ENCODE measurements around the gene C18orf54.

Gene C18orf54

GRCh38 chr18:54357082-54357659 lies 535 bp upstream of the C18orf54 start:
- TF ChIP-seq CTCF (IDR thresholded peaks at IDR 0.05; ENCODE audit: low read depth, low read length), result no peak
- DNase-seq, result no peak
- H3K27ac ChIP-seq, result peak overlapping the region; percentile 85
- H3K4me3 ChIP-seq (ENCODE audit: low read depth, low read length), result peak overlapping the region; percentile 83
- no peaks in the 10 kb centered on the region for H3K27me3 ChIP-seq (ENCODE audit: insufficient read depth, low read depth, severe bottlenecking)
- peaks cover 4% of the 10 kb centered on the region for H3K36me3 ChIP-seq
- no peaks in the 10 kb centered on the region for H3K9me3 ChIP-seq (ENCODE audit: severe bottlenecking)

DNA sequence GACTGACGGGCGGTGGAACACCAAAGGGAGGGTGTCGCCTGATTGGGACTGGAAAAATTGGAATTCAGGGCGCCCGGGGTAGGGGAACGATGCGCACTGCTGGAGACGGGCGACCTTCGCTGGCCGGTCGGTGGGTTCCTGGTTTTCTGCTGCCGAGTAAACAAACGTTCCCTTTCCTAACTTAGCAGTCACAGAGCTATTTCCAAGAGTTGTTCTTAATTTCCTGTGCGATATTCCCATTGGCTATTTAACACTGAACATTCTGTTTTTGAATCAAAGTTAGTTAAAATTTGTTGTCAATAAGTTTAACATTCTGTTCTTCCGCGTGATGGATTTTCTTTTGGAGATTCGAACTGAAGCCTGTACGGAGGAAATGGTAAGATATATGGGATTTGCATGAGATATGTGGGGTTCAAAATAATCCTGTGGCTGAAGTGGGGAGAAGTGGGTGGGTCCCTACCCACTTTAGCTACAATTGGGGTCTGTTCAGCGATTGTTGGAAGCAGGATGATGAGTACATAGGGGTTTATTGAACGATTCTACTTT lies 862 bp downstream of the C18orf54 start:
- Histone ChIP-seq H3K27ac (peak overlapping the region; percentile 85), H3K4me3 (ENCODE audit: low read depth, low read length) (peak overlapping the region; percentile 83), H3K27me3 (ENCODE audit: insufficient read depth, low read depth, severe bottlenecking) (no peaks in the 10 kb centered on the region), H3K9me3 (ENCODE audit: severe bottlenecking) (no peaks in the 10 kb centered on the region), H3K36me3 (peaks cover 4% of the 10 kb centered on the region)
- no peak for TF ChIP-seq CTCF (IDR thresholded peaks at IDR 0.05; ENCODE audit: low read depth, low read length)
- DNase-seq, result no peak

DNA sequence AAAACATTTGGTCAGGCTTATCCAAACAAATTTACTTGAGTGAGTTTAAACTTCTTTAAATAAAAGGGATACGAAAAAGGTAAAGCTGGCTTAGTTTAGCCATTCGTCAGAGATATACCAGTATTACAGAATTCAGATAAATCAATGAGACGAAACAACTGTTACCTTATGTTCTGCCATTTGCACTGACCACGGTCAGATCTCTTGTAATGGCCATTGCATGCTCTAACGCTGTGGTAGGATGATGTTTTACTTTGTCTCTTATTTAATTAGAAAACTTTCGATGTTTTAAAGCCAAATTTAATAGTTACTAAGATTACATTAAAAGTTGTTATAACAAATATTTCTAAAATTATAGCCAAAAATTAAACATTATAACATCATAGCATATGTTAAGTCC lies 1.5 kb downstream of the C18orf54 start:
- Histone ChIP-seq H3K36me3 (peaks cover 4% of the 10 kb centered on the region), H3K9me3 (ENCODE audit: severe bottlenecking) (no peaks in the 10 kb centered on the region), H3K27me3 (ENCODE audit: insufficient read depth, low read depth, severe bottlenecking) (no peaks in the 10 kb centered on the region), H3K27ac (no peak overlapping the region), H3K4me3 (ENCODE audit: low read depth, low read length) (no peak overlapping the region)
- no peak for DNase-seq
- TF ChIP-seq CTCF (IDR thresholded peaks at IDR 0.05; ENCODE audit: low read depth, low read length), result no peak

DNA sequence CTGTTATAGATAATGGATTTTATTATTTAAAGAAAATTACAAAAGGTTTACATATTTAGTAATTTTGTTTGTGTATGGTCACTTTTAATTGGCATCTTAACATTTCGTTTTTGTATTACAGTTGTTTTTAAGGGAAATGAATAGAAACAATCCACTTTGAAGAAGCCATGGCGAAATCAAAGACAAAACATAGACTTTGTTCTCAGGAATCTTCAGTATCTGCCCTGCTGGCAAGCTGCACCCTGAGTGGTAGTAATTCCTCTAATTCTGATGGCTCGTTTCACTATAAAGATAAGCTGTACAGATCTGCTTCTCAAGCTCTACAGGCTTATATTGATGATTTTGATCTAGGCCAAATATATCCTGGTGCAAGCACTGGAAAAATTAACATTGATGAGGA lies 2.7 kb downstream of the C18orf54 start:
- no peak for DNase-seq
- Histone ChIP-seq H3K27ac (no peak overlapping the region), H3K4me3 (ENCODE audit: low read depth, low read length) (no peak overlapping the region), H3K9me3 (ENCODE audit: severe bottlenecking) (no peaks in the 10 kb centered on the region), H3K27me3 (ENCODE audit: insufficient read depth, low read depth, severe bottlenecking) (no peaks in the 10 kb centered on the region), H3K36me3 (peaks cover 4% of the 10 kb centered on the region)
- TF ChIP-seq CTCF (IDR thresholded peaks at IDR 0.05; ENCODE audit: low read depth, low read length), result no peak

GRCh38 chr18:54378057-54378456 lies 20.4 kb downstream of the C18orf54 start:
- Histone ChIP-seq H3K36me3 (no peaks in the 10 kb centered on the region), H3K27me3 (ENCODE audit: insufficient read depth, low read depth, severe bottlenecking) (no peaks in the 10 kb centered on the region), H3K4me3 (ENCODE audit: low read depth, low read length) (no peak overlapping the region), H3K27ac (no peak overlapping the region), H3K9me3 (ENCODE audit: severe bottlenecking) (no peaks in the 10 kb centered on the region)
- no peak for DNase-seq
- TF ChIP-seq CTCF (IDR thresholded peaks at IDR 0.05; ENCODE audit: low read depth, low read length), result no peak

- no peak for DNase-seq
- Histone ChIP-seq H3K4me3 (ENCODE audit: low read depth, low read length) (no peak overlapping the region), H3K36me3 (no peaks in the 10 kb centered on the region), H3K27ac (no peak overlapping the region), H3K9me3 (ENCODE audit: severe bottlenecking) (no peaks in the 10 kb centered on the region), H3K27me3 (ENCODE audit: insufficient read depth, low read depth, severe bottlenecking) (no peaks in the 10 kb centered on the region)
- no peak for TF ChIP-seq CTCF (IDR thresholded peaks at IDR 0.05; ENCODE audit: low read depth, low read length)
Measured at GRCh38 chr18:54381640-54382039, 23.9 kb downstream of the C18orf54 start.

Measured in WERI-Rb-1 (cell line).